Stimulated activated CD4-positive, alpha-beta T cell treated with anti-CD3 and anti-CD28 coated beads, Interleukin-15, amount 100 ng/mL, for 48 hours (primary cell): Measurements from ENCODE around the gene ATG2A.
"Not testable (repeated sequence)": the region's sequence is repeated elsewhere in the genome, so short reads cannot be mapped to it uniquely, and the experiment has no call there.

Experiments
- DNase-seq, 2 donors: peaks; one replicate each; pipeline ENCODE4 v3.0.0-alpha.2; 2020; ENCODE audit warnings: low read depth in 2 of 2

Gene ATG2A

DNA sequence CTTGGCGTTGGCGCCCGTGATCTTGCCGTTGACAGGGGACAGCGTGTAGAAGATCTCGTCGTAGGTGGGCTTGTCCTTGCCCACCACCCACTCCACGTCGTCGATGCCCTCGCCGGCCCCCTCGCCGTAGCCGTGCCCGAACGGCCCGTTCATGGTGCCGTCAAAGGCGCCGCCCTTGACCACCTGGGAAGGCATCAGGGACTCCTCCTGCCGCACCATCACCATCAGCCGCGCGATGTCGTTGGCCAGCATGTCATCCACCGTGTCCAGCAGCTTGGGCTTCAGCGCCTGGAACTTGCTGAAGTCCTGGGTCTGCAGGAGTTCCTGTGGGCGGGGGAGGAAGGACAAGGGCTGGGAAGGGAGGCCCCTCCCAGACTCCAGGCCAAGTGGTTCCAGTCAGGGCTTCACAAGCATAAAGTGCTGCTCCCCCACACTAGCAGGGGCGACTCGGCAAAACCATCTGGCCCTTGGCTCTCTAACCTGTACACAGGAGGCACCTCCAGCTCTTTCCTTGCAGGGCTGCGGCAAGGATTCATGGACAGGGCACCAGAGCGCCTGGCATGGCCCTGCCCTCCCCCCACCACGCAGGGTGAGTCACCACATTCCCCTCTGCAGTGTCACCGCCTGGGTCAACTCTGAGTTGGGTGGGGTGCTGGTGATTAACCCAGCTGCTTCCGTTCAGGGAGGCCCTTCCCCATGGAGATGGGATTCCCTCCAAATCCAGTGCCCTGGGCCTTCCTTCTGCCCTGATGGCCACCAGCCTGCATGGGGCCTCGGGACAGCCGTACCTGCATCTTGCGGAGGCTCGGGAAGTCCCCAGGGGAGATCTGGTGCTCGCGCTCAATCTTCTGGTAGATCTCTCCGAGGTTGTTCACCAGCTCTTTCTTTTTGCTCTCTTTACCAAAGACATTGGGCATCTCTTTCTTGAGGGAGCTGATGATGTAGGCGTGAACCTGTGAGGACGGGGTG, 62.2 kb downstream of the ATG2A start:
- no peak for DNase-seq

DNA sequence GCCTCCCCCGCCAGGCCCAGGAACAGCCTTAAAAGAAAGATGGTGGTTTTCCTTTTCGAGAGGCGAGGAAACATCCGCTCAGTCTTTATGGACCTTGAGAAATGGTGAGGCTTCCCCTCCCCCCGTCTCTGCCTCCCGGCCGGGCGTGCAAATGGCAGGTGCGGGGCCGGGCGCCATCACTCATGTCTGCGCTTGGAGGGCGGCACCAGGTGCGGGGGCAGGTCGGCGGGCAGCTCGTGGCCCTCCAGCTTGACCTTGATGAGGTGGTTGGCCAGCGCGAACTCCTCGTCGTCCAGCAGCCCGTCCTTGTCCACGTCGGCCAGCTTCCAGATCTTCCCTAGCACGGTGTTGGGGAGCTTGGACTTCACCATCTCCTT, 62.9 kb downstream of the ATG2A start:
- no peak for DNase-seq

DNA sequence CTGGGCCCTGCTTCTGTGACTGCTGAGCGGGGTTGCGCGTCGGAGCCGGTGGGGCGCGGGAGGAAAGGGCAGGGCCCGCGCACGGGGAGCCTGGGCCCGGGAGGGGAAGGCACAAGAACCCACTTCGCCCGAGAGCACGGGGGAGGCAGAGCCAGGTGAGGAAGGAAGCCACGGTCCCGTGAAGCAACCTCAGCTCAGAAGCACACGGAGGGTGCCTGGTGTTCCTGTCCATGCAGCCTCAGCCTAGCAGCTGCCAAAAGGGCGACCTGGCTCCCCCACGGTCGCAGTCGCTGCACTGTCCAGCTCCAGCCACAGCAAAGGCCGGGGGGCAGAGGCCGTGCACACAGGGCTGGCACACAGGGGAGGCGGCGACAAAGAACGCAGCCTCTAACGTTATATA, 63.3 kb downstream of the ATG2A start:
- no peak for DNase-seq

DNA sequence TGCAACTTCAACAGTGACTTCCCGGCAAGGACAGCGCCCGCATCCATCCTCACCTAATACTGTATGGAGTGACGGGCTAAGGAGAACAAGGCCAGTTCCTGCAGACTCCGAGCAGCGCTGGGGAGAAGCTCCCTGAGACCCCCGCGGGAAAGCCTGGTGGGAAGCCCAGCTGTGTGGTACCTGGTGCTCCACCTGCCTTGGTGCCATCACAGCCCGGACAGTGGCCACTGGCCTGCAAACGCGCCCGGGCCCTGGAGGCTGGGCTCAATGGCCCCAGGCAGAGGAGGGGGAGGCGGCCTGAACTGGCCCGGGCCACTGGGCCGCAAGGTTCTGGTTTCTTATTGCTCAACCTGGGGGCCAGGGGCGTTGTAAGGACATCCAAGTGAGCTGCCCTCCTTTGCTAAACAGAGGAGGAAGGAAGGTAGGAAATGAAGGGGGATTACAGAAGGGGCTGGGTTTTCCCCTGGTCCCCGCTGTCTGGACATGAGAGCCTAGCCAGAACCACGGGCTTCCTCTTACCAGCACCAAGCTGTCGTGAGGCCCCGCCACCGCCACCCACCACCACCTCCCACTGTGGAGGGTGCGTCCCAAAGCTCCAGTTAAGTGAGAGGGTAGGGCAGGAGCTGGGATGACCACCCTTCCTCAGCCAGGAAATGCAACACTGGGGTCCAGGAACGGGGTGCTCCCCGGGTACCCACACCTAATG, 64.1 kb downstream of the ATG2A start:
- DNase-seq = no peak

DNA sequence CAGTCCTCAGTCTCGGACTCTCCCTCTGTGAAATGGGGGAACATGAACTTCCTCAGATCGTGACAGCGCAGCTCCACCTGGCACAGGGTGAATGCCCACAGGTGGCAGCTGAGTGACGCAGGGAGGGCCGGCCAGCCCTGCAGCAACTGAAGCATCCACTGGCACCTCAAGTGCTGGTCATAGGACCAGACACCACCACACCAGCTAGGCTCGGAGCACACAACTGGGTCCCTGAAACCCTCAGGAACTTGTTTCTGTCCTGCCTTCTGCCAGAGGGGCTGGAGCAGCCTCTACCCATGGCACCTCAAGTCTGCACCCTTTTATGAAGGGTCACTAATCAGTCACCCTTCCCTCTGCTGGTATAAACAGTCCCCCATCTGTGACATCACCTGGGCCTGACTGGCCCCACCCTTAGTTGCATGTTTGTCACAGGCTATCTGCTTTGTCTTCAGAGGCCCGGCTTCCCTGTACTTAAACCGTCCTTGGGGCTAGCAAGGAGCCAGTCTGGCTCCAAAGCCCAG, 65.1 kb downstream of the ATG2A start:
- DNase-seq = no peak

DNA sequence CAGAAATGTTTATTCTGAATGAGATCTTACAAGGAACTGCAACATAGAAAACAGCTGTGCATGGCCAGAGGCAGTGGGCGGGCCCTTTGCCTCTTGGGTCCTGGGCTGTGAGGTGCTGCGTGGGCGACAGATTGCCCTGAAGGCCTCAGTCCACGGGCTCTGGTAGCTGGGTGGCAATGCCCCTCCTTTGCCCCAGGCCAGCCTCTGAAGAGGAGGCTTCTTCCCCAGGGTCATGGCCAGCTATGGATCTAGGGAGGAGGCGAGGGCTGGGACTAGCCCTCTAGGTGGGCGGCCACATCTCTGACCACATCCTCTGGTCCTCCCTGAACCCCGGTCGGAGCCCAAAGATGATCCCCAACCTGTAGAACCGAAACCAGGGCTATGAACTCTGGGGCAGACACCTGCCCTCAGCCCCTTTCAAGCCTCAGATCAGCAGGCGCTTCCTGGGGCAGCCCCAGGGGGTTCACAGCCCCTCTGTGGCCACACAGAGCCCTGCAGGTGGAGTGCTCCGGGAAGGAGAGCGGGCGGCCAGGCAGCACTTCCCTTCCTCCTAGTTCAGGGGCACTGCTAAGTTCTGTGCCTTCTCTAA, 65.9 kb downstream of the ATG2A start:
- DNase-seq = no peak

DNA sequence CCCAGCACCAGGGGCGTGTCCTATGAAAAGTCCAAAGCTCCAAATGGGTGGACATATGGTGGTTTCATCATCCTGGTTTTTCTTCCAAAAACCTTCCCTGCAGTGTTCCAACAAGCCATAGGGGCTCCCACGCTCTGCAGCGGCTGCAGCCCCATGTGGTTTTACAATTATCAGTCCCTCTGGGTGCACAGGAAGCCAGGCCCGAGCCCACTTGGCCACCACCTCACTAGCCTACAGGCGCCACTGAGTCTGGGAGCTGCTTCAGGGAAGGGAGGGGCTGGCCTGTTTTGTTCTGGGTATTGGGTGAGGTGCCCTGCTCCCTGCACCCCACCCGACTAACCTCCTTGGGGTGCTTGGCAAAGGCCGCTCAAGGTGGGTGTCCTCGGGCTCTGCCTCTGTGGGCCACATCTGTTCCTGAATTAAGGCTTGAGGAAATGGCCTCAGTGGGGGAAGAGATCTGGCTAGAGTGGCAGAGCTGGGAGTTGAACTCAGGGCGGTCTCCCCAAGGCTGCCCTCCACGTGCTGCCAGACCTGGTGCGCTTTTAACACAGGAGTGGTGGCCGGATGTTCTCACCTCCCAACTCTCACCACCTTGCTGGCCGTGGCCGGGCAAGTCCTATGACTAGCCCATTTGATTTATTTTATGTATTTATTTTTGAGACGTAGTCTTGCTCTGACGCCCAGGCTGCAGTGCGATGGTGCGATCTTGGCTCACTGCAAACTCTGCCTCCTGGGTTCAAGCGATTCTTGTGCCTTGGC, 67.2 kb downstream of the ATG2A start:
- no peak for DNase-seq

DNA sequence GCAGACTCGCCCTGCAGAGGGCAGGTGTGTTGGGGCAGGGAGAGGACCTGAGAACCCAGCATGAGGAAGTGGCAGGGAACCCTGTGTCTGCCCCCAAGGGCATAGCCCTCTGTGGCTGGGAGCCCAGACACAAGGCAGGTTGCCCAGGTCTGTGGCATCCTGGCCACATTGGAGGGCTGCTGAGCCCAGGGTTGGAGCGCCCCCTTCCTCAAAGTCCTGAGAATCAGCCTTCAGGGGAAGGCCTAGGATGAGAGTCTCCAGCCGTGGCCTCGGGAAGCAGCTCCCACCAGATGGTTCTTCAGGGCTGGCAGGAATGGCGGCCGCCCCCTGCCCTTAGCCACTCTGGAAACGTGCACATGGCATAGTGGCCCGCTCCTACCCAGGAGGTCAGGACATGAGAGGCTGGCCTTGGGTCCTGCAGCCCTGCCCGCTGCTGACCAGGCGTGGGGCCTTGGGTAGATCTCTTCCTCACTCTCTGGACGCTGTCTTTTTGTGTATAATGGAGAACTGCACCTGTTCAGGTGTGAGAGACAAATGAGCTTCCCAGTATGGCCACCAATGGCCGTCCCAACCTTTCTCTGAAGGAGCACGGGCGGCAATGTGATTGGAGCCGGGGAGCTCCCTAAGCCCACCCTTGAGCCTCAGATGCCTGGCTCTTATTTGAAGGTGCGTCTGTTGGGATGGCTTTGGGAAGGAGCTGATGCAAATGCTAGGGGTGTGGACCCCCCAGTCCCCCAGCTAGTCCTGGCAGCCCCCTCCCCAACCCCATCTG, 68.0 kb downstream of the ATG2A start:
- no peak for DNase-seq

DNA sequence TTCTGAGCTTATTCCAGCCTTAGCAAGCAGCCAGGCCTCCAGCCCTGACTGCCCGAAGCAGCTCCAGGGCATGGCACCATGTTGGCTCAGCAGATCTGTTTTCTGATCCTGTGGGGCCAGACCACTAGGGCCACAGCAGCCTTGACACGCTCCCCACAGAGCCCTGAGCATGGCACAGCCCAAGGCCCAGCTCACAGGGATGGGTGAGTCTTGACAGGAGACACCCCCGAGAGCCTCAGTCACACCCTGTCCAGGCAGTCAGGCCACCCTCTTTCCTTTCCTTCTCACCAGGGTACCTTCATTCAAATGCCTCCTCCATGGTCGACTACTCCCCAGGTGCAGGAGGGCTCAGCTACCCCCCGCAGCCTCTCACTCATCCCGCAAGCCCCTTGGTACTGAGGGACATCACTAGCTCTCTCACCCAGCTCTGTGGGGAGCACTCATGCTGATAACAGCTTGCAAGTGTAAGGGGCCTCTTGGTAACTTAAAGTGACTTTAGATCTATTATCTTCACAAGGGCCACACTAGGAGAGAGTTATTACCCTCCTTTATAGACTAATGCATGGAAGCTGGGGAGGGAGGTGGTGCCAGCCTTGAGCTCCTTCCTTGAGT, 68.7 kb downstream of the ATG2A start:
- no peak for DNase-seq

DNA sequence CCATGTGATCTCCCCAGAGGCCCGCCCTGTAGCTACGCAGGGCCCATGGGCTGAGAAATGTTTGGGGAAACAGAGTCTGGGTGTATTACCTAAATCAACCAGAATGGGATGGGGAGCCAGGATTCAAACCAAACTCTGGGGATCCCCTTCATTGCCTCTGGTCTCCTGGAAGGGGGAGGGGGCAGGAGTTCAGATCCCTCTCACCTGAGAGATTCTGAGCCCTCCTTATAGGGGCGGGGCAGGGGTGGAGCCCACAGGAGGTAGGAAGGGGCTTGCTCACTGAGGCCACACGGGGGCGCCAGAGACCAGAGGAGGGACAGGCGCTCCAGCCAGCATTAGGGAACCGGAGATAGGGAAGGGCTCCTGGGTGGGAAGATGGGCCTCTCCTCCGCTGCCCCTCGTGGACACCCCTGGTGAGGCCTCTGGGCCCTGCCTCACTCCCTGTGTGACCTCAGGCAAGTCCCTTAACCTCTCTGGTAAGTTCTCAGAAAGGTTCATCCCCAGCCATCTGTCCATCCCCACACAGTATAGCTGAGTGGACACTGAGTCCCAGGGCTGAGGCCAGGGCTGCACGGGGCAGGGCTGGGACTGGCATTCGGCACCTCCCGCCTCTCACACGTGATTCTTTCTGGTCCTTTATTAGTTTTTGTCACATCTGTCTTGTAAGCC, 69.9 kb downstream of the ATG2A start:
- DNase-seq = peak; percentile 87 to 92

DNA sequence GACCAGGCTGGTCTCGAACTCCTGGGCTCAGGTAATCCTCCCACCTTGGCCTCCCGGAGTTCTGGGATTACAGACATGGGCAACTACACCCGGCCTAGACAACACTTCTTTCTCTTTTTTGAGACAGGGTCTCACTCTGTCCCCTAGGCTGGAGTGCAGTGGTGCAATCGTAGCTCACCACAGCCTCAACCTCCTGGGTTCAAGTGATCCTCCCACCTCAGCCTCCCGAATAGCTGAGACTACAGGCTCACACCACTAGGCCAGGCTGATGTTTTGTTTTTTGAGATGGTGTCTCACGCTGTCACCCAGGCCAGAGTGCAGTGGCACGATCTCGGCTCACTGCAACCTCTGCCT, 71.3 kb downstream of the ATG2A start:
- DNase-seq = not testable (repeated sequence)

DNA sequence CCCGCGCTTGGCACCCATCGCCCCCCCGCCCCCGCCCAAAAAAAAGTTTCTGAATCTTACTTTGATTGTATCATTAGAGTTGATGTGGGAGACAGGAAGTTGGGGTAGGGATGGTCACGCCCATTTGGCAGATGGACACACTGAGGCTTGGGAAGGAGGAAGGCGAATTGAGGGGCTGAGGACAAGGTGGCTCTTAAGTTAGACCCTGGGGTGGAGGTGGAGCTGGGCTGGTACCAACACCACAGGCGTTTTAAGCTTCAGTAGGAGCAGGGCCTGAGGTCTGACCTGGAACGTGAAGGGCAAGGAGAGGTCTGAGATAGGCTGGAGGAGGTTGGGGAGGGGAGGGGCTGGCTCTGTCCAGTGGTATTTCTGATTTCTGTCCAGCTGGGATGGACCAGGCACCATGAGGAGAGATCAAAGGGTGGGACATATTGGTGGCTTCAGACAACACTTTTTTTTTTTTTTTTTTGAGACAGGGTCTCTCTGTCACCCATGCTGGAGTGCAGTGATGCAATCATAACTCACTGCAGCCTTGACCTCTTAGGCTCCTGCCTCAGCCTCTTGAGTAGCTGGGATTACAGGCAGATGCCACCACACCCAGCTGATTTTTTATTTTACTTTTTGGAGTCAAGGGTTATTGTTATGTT, 71.8 kb downstream of the ATG2A start:
- DNase-seq = no peak
